HG02623 (cell line): ENCODE measurements around the gene RPS6KA2.

ENCODE experiments used
- ATAC-seq: cut with Tn5 transposase; IDR thresholded peaks from one replicate; pipeline ENCODE4 v1.9.1; 2021; ENCODE audit warnings: moderate library complexity; ENCODE audit not compliant: unreplicated experiment

Gene RPS6KA2

DNA sequence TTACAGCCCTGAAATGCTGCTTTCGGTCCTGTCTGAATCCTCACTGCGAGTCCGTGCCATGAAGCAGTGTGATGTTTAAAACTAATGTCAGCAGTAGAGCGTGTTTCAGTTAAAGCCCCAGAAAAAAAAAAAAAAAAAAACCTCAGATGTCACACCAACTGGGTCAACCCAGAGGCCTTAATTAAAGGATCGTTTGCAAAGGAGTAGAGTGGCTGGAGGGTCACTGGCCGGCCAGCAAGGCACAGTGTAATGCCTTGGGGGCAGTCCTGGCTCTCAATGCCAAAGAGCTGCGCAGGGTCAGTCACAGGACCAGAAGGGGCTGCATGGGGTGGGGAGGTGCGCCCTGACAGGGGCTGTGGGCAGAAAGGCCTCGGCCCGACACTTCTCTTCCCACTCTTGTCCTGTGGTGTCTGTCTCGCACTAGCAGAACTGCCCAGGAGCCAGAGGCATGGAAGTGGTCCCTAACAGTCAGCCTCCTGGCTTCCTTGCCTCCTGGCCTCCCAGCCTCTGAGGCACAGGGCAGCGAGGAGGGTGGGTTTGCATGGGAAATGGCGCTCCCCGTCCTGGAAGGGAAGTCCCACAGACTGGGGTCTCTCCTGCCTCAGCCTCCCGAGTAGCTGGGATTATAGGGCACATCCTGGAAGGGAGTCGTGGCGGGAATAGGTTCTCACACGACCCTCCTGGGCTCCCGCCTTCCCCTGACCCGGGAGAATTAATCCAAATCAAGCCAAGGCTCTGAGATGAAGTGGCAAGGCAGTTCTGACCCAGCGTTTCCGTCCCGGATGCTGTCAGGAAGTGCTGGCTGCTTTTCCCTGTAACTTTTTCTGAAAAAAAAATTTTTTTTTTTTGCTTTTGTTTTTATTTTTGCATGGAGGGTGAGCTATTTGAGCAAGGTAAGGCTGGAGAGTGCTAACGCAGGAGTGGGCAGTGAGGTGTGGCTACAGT is 190.6 kb downstream of the RPS6KA2 start:
- no peak for ATAC-seq

DNA sequence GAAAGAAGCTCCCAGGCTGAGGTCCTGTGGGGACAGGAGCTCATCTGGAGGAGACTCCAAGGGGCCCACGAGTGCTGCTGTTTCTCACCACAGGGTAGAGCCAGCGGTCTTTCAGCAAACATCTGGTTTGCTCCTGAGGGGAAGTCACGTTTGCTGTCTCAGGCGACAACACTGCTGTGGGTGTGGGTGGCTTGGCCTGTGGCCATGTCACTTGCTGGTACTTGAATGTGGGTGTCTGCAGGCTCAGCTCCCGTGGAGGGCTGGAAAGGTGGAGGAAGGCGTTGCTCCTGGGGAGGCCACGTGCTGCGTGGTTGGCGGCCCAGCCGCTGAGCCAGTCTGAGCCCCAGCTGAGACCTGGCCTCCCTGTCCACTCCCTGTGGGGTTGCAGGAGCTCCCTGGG is 191.5 kb downstream of the RPS6KA2 start:
- ATAC-seq: no peak

DNA sequence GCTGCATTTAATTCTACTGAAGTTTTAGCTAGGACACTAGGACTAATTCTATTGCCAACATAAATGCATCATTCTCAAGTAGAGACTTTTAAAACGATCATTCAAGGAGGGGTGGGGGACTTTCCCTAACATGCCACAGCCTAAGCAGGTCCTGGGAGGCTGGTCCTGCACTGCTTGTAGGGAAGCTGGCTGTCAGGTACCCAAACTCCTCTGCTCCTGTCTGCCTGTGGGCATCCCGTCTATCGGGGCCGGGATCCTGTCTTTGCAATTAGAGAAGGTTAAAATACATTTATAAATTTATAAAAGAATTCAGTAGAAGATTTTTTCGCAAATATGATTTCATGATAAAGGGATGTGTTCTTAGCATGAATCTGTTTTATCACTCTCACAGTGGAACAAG is 192.7 kb downstream of the RPS6KA2 start:
- ATAC-seq: no peak

DNA sequence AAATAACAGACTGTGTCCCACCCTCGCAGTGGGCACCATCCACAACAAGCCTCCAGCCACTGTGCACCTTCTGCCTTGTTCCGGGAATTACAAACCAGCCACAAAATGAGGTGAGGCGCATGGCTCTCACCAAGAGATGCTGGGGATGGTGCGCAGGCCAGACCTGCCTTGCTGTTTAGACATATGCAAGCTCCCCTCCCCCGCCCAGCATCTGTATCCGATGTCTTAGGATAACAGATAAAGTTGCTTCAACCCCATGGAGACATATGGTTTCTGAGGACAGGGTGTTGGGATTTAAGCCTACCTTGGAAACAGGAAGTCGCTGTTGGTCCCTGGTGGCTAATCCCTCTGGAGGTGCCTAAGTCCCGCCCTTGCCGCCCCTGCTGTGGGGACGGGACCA is 194.0 kb downstream of the RPS6KA2 start:
- no peak for ATAC-seq

DNA sequence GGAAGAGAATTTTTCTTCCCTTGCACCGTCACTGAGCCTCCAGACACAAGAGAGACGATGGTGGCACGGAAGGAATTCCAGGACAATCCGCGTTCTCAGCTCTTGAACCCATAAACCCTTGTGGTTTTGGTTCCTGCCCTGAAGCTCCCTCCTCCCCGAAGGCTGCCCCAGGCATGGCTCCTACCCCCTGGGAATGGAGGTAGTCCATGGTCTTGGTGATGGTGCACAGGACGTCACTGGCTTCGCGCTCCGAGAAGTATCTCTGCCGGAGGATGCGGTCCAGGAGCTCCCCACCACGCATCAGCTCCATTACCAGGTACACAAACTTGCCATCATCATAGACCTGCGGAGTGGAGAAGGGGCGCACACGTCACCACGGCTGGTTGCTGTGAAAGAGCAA is 196.8 kb downstream of the RPS6KA2 start:
- ATAC-seq: no peak

DNA sequence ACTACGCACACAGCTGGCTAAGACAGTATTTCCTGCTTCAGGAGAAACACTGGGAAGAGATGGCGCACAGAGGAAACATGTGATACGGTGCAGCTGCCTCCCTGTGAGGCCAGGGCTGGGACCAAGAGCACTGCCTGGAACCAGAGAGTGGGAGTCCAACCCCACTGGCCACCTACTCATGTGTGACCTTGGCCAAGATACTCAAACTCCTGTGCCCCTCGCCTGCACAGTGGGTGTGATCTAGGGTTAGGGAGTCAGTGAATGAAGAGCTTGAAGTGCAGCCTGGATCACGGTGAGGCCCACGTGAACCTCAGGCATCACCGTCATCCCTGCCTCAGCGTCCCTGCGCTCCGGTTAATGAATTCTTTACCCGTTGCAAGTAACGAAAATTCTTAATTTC is 202.6 kb downstream of the RPS6KA2 start:
- no peak for ATAC-seq

DNA sequence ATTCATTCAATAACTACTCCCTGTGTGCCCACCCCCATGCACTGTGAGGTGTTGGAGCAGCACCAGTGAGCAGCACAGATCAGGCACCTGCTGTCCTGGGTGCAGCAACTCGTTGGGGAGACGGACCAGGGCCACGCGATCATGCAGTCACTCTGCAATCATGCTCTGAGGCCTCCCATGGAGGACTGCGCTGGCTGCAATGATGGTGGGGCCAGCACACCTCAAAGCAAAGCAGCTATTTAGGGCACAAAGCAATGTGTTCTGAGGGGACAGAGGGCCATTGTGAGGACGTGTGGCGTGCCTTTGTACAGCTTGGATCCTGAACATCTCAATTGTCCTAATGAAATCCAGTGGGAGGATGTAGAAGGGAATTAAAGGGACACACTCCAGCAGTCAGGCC is 203.3 kb downstream of the RPS6KA2 start:
- no peak for ATAC-seq

DNA sequence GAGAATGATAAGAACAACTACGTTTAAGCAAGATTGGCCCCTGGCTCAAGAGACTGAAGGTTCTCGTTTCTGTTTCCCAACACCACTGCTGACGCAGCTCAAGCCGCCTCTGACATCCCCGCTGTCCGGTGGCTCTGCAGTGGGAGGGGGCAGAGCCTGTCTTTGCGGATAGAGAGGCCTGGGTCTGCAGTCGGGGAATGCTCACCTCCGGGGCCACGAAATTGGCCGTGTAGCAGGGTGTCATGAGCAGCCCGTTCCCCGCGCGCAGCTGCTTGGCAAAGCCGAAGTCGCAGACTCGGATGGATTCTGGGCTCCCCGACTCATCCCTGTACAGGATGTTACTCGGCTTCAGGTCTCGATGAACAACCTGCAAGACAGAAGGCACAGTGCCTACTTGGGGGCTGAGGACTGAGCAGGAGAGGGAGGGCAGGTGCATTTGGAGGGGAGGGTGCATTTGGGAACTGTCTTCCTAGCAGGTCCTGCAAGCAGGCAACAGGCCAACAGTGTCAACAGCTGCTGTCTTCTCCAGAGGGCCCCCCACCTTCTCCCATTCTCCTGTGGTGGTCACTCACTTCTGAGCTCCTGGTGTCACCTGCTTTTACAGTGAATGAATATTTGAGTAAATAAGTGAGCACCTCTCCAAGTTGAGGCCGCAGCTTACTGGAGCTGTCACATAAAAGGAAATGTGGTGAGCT is 203.9 kb downstream of the RPS6KA2 start:
- no peak for ATAC-seq

DNA sequence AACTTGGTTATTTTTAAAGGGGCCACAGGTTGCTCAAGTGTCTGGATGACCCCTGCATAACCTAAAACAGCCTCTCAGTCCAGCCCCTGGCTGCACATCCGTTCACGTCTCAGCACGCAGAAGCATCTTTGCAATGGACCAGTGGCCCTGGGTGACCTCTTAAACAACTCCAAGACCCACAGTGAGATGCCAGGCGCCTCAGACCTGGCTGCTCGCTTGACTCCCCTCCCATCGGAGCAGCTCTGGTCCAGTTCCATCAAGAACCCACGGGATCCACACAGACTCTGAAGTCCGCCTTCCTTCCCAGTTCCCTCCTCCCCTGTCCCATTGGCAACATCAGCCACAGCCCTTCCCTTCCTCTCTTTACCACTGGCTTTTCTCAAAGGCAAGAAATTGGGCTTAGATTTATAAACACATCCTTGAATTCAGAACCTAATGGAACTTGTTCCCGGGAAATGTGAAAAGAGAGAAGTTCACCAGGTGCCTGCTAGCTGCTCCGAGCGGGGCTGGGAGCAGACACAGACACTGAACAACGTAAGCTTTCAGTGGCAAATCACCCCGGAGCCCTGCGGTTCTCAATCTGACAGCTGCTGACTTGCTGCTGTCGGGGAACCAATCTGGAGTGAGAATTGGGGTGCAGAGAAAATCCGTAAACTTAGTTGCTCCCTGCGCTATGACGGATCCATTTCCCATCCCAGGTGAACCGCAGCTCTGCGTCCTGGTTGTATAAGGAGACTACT is 204.7 kb downstream of the RPS6KA2 start:
- ATAC-seq: no peak

DNA sequence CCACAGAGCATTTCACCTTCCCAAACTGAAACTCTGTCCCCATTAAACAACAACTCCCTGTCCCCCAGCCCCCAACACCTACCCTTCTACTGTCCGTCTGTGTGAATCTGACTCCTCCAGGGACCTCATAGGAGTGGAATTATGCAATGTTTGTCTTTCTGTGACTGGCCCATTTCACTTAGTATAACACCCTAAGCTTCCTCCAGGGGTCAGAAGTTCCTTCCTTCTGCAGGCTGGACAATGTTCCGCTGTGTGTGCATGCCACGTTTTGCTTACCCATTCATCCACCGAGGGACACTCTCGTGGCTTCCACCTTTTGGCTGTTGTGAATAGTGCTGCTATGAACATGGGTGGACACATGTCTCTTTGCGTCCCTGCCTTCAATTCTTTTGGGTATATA is 206.7 kb downstream of the RPS6KA2 start:
- ATAC-seq: no peak

DNA sequence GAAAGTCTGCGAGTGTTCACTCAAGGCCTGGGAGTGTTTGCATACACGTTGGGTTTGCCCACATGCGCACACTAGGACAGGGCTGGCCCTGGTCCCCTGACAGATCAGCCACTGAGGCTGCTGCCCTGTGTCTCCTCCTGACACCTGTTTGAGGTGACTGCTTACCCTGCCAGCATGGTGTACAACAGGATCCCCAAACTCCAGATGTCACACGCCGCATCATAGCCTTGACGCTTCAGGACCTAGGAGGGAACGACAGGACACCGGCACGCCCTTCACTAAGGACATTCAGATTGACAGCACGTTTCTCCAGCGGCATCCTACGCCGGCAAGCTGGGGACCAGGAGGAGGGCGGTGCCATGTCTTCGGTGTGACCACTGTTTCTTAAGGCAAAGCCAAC is 207.3 kb downstream of the RPS6KA2 start:
- no peak for ATAC-seq

DNA sequence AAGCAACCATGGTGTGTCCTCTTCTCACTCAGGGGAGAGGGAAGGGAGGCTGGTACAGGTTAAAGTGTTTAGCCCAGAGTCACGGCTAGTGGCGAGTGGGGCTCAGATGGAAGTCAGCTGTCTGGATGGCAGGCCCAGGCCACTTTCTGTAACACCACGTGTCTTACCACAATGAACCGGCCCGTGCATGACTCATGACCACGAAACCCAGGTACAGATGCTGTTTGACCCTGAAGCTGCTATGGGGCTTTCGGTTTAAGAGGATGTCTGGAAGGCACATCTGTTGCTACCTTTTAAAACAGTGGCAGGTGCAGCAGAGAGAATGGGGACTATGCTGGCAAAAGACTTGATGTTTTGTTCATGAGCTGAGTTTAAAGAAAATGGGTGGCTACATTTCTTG is 207.8 kb downstream of the RPS6KA2 start:
- peak; percentile 94 for ATAC-seq

DNA sequence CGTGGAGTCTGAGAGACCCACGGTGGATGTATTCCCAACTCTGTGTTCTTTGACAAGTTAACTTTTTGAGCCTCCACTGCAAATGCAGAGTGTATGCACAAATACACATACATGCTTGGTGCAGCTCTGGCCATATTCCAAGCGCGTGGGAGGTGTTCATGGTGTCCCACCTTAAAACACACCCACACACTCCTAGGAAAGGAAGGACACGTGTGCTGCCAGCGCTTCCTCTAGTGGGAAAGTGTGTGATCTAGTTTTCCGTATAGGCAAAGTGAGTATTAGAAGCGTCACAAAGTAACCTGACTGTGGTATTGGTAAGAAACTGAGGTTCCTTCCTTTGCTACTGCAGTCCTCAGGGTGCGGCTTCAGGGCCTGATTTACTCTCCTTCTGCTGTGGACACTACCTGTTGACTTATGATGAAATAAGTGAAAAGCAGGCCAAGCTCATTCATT is 208.3 kb downstream of the RPS6KA2 start:
- no peak for ATAC-seq

DNA sequence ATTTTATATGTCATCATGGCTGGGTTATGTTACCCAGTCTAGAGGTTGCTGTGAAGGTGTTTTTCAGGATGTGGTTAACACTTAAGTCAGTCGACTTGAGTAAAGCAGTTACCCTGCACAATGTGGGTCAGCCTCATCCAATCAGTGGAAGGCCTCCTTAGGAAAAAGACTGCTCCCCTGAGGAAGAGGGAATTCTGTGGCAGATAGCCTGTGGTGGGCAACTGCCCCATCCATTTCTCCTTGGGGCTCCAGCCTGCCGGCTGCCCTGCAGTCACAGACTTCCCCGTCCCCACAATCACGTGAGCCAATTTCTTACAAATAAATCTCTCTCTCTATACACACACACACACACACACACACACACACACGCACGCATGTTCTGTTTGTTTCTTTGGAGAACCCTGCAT is 209.8 kb downstream of the RPS6KA2 start:
- no peak for ATAC-seq

DNA sequence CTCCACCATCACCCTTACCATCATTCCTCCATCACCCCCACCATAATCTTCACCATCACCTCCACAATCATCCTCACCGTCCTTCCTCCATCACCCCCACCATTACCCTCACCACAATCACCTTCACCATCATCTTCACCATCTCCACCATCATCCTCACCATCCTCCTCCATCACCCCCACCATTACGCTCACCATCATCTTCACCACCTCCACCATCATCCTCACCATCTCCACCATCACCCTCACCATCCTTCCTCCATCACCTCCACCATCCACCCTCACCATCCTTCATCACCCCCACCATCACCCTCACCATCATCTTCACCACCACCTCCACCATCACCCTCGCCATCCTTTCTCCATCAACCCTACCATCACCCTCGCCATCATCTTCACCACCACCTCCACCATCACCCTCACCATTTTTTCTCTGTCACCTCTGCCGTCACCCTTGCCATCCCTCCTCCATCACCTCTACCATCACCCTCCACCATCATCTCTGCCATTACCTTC is 211.2 kb downstream of the RPS6KA2 start:
- ATAC-seq: no peak

DNA sequence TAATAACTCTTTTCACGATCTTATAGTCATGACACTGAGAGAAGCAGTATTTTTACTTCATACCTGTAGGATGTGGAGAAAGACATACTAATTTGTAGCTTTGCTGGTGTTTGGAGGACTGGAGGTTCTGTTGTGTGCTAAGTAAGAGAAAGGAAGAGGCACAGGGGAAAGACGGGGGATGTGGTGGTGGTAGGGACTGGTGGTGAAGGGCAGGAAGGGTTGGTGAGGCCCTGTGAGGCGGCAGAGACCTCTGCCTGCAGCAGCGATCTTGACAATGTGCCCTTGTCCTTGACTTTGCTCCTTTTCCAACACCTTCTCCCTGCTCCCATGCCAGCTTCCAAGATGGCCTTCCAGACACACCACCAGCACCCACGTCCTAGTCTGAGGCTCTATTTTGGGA is 211.7 kb downstream of the RPS6KA2 start:
- ATAC-seq: no peak

DNA sequence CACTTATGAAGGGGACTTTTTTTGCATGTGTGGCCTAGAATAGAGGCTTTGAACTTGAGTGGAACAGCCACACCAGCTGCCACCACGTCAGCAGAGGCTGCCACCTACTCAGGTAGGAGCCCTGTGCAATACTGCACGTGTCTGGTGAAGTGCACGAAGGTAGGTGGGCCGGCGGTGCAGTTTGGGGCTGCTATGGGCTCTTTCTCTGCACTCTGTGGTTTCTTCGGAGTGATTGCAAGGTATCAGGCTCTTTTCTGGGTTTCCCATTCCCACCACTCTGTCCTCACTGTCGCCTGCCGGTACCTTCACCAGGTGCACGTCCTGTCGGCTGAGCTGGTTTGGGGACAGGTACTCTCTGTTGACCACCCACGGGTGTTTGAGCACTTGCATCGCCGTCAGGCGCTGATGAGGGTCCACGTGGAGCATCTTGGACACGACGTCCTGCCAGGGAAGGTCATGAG is 213.5 kb downstream of the RPS6KA2 start:
- ATAC-seq: no peak

DNA sequence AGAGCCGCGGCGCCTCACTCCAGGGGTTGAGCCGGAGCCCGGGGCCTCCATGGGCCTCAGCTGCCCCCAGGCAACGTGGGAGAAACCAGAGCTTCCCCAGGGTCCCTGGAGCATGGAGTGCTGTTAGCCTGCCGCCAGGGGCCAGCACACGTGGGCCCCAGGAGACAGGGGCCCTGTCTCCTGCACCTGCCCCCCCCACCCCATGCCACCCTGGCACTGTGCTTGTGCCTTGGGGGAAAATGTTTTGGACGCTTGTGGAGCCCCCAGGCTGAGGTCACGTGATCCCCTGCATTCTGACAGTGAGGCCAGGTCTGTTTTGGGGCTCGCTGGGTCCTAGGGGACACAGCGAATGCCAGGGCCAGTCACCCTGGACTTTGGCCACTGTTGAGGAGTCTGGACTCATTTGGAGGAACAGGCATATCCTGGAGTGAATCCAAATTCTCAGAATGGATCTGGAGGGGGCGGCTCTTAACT is 214.1 kb downstream of the RPS6KA2 start:
- ATAC-seq: no peak

DNA sequence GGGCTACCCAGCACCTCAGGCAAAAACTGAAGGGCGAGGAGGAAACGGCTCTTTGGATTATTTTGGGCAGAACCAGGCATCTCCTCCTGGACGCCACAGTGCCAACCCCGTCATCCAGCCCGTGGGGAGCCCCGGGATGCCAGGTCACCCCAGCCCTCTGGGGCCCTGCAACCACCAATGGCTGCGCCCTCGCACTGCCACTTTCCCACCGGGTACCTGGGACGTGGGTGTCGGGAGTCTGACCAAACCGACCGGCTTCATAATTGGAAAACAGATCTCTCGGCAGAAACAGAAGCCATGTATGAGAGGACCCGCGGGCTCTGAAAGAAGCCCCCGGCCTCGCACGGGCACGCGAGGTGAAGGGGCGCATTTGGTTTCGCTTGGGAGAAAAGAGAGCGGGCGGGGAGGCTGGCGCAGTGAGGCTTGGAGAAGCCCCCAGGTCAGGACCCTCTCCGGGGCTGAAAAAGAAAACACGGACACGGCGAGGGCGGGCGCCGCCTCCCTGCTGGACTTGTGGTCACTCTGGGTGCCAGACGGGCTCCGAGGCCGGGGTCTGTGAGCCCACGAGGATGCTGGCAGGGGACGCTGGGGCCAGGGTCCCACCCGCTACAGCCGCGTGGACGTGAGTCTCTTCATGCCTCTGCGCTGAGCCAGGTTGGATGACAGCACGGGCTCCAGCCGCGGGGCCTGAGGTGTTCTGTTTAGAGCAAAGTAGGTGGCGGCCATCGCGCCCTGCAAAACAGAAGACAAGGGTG is 214.7 kb downstream of the RPS6KA2 start:
- ATAC-seq: no peak

DNA sequence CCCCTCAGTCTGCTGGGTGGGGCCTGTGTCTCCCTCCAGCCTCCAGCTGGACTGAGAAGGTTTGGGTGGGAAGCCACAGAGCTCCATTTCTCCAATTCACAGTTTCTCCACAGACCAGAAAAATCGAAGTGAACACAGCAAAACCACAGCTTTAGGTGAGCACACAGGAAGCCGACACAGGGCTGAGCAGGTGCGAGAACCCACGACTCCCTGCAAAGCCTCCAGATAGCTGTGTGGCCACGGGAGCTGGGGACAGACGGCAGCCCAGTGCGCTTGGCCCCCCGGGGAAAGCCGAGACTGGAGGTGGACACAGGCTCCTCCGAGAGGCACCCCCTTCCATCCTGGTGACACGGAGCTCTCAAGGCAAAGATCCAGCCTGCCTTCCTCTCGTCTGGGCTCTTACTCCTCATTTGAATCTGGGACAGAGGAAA is 215.3 kb downstream of the RPS6KA2 start:
- ATAC-seq: no peak
